ENCODE data around the gene GLT6D1. TPM values are rescaled to one million over a fixed set of nuclear protein-coding genes. Genes with fewer than 3 reads are reported as not detected.

The GLT6D1 gene
- total and polyA plus RNA-seq, 2 of the 8 experiments (the other 6 are each of a cell fraction or from before 2014, with no cell fraction given), result 1.3 to 2.1 TPM

- Histone ChIP-seq H3K18ac (ENCODE audit: extremely low read depth, low read length) (no peak overlapping the region), H3K4ac (replicated peaks; ENCODE audit: insufficient read length, low read depth, low read length) (no peak overlapping the region), H2BK120ac (replicated peaks; ENCODE audit: low read depth, low read length) (no peak overlapping the region), H3K23ac (ENCODE audit: insufficient read length) (no peak overlapping the region), H2BK20ac (ENCODE audit: low read length) (no peak overlapping the region), H3K27ac (ENCODE audit: low read depth, low read length) (no peak overlapping the region), H4K20me1 (replicated peaks in 1 of 2; ENCODE audit: control insufficient read depth in 1 of 2, insufficient read depth in 2 of 2, low read length in 2 of 2) (no peaks in the 10 kb centered on the region), H3K4me1 (replicated peaks in 1 of 4; ENCODE audit: control insufficient read depth in 3 of 4, insufficient read depth in 4 of 4, low read length in 3 of 4) (peaks cover 0 to 2% (median under 1%) of the 10 kb centered on the region in 4 experiments; a peak in 3 of 7 replicates), H3K56ac (replicated peaks; ENCODE audit: insufficient read length, low read depth, low read length) (no peak overlapping the region), H4K91ac (replicated peaks; ENCODE audit: insufficient read length, low read length) (no peak overlapping the region), H2BK12ac (ENCODE audit: low read depth, low read length) (no peak overlapping the region), H3K9me3 (ENCODE audit: insufficient read depth in 2 of 2, low read depth in 1 of 2, low read length in 1 of 2) (peaks cover 0 to 13% of the 10 kb centered on the region in 2 experiments; a peak in 2 of 4 replicates), H2AK5ac (ENCODE audit: low read depth, low read length) (no peak overlapping the region), H3K9ac (replicated peaks in 1 of 4; ENCODE audit: extremely low read depth in 1 of 4, low read depth in 3 of 4, low read length in 3 of 4) (no peak overlapping the region), H3K27me3 (replicated peaks in 1 of 4; ENCODE audit: control insufficient read depth in 3 of 4, extremely low read depth in 1 of 4, insufficient read depth in 3 of 4, low read length in 3 of 4) (no peaks in the 10 kb centered on the region), H4K8ac (ENCODE audit: extremely low read depth, insufficient read depth, low read length) (no peak overlapping the region), H3K14ac (ENCODE audit: insufficient read length) (no peak overlapping the region), H3K4me2 (ENCODE audit: insufficient read depth in 1 of 2, low read depth in 2 of 2, low read length in 2 of 2) (no peak overlapping the region), H3K23me2 (ENCODE audit: low read depth, low read length) (no peaks in the 10 kb centered on the region), H2AFZ (ENCODE audit: low read length) (no peak overlapping the region), H4K5ac (ENCODE audit: insufficient read length, low read depth, low read length) (no peak overlapping the region), H3K36me3 (ENCODE audit: control insufficient read depth in 2 of 4, insufficient read depth in 4 of 4, low read length in 3 of 4) (no peaks in the 10 kb centered on the region), H2BK15ac (ENCODE audit: low read length) (no peak overlapping the region), H3K79me1 (ENCODE audit: low read depth, low read length) (no peaks in the 10 kb centered on the region), H3K4me3 (ENCODE audit: extremely low read depth in 1 of 4, insufficient read depth in 2 of 4, low read depth in 3 of 4, low read length in 4 of 4) (no peak overlapping the region), H3K79me2 (ENCODE audit: control insufficient read depth in 1 of 2, insufficient read depth in 2 of 2, low read length in 2 of 2) (no peaks in the 10 kb centered on the region), H2BK5ac (ENCODE audit: low read depth, low read length) (no peak overlapping the region)
- ChIA-PET CTCF (ENCODE audit: partially characterized antibody) (interaction anchor here (0.6 to 3.6 kb wide), 3 partner anchors 13 to 122 kb away, joined by 4 to 32 read pairs (median 7); no protein-coding TSS in a partner anchor), POLR2A (ENCODE audit: partially characterized antibody) (interaction anchor here (0.7 to 1.6 kb wide), 2 partner anchors 25 to 402 kb away, joined by 3 read pairs; no protein-coding TSS in a partner anchor)
- FAIRE-seq (no peak), DNase-seq (ENCODE audit: low read depth in 1 of 2, low spot score in 2 of 2) (no peak)
- 82% methylated on average over 8 of the region's 8 CpGs; no CpG with 5 or more reads in 1 of the 2 experiments for WGBS, 2 experiments (ENCODE audit: extremely low coverage in 1 of 2, insufficient coverage in 1 of 2, insufficient read length in 1 of 2, insufficient replicate concordance in 2 of 2, low coverage in 1 of 2, low lambda C conversion rate in 2 of 2, missing lambda C conversion rate in 1 of 2)
- TF ChIP-seq YY1 (IDR thresholded peaks at IDR 0.05; ENCODE audit: low read depth, low read length), result no peak
- TF ChIP-seq JUN (IDR thresholded peaks at IDR 0.05; ENCODE audit: low read depth, low read length), result no peak
- TF ChIP-seq ATF2 (IDR thresholded peaks at IDR 0.05; ENCODE audit: low read length), result no peak
- no peak for TF ChIP-seq EP300 (IDR thresholded peaks at IDR 0.05; ENCODE audit: borderline replicate concordance in 1 of 2, low read depth in 2 of 2, low read length in 2 of 2)
Measured at GRCh38 chr9:135673941-135674340, 34.6 kb upstream of the GLT6D1 start.

All from H1 (cell line).